ENCODE results near the gene RPL22. TPM values are rescaled to one million over a fixed set of nuclear protein-coding genes. Genes with fewer than 3 reads are reported as not detected.

RPL22 gene
- polyA plus RNA-seq, 1 donor (not counting 4 experiments of a cell fraction or from before 2014, with no cell fraction given): 421 TPM

GRCh38 chr1:6148497-6149241 lies 50.7 kb downstream of the RPL22 start:
- dilution Hi-C loops (cut with MboI; ENCODE audit: extremely low pct_ligation_motif_present, low sequenced_read_pairs): no loop called here
- H2AFZ ChIP-seq (ENCODE audit: control insufficient read depth, low read length): peak overlapping the region; percentile 55

GRCh38 chr1:6145864-6146410 lies 53.5 kb downstream of the RPL22 start:
- dilution Hi-C loops (cut with MboI; ENCODE audit: extremely low pct_ligation_motif_present, low sequenced_read_pairs): no loop called here
- no peak overlapping the region for H3K4me2 ChIP-seq (ENCODE audit: control insufficient read depth, extremely low read depth, insufficient read depth, low read depth, low read length)
- H2AFZ ChIP-seq (ENCODE audit: control insufficient read depth, low read length): no peak overlapping the region

More at GRCh38 chr1:6148497-6149241, 50.7 kb downstream of the RPL22 start:
- Histone ChIP-seq H3K4me2 (ENCODE audit: control insufficient read depth, extremely low read depth, insufficient read depth, low read depth, low read length) (peak overlapping the region; percentile 76), H3K79me2 (ENCODE audit: control insufficient read depth, insufficient read depth, low read length) (no peaks in the 10 kb centered on the region), H3K4me3 (ENCODE audit: control insufficient read depth in 2 of 3, extremely low read depth in 1 of 3, insufficient read depth in 2 of 3, low read depth in 1 of 3, low read length in 3 of 3) (no peak overlapping the region), H3K9ac (ENCODE audit: control insufficient read depth, extremely low read depth, insufficient read depth, low read length) (no peak overlapping the region), H3K36me3 (ENCODE audit: control insufficient read depth in 2 of 2, extremely low read depth in 1 of 2, insufficient read depth in 2 of 2, low read length in 2 of 2) (no peaks in the 10 kb centered on the region), H3K9me3 (ENCODE audit: control insufficient read depth, low read depth, low read length) (peaks cover 3% of the 10 kb centered on the region), H3K4me1 (ENCODE audit: control insufficient read depth, extremely low read depth, insufficient read depth, low read length) (peaks cover 3% of the 10 kb centered on the region), H3K9me1 (ENCODE audit: control insufficient read depth, extremely low read depth, insufficient read depth, low read length) (no peaks in the 10 kb centered on the region), H4K20me1 (ENCODE audit: control insufficient read depth, extremely low read depth, insufficient read depth, low read length) (no peaks in the 10 kb centered on the region), H3K27me3 (ENCODE audit: control insufficient read depth, extremely low read depth, insufficient read depth, low read length) (peaks cover 18% of the 10 kb centered on the region), H3K27ac (ENCODE audit: control insufficient read depth, insufficient read depth, low read length) (no peak overlapping the region)
- TF ChIP-seq EZH2 (IDR thresholded peaks at IDR 0.05; ENCODE audit: low read length) (no peak), CTCF (optimal IDR thresholded peaks at IDR 0.05 in 1 of 3, IDR thresholded peaks at IDR 0.05 in 1 of 3, conservative IDR thresholded peaks at IDR 0.05 in 1 of 3; ENCODE audit: extremely low read depth in 1 of 3, insufficient read depth in 2 of 3, low read length in 3 of 3) (no peak)
- FAIRE-seq (no peak), DNase-seq (ENCODE audit: low read depth, low spot score) (peak; percentile 35)

More at GRCh38 chr1:6145864-6146410, 53.5 kb downstream of the RPL22 start:
- Histone ChIP-seq H3K36me3 (ENCODE audit: control insufficient read depth in 2 of 2, extremely low read depth in 1 of 2, insufficient read depth in 2 of 2, low read length in 2 of 2) (no peaks in the 10 kb centered on the region), H3K27ac (ENCODE audit: control insufficient read depth, insufficient read depth, low read length) (no peak overlapping the region), H4K20me1 (ENCODE audit: control insufficient read depth, extremely low read depth, insufficient read depth, low read length) (no peaks in the 10 kb centered on the region), H3K4me1 (ENCODE audit: control insufficient read depth, extremely low read depth, insufficient read depth, low read length) (peaks cover 3% of the 10 kb centered on the region), H3K9ac (ENCODE audit: control insufficient read depth, extremely low read depth, insufficient read depth, low read length) (no peak overlapping the region), H3K9me3 (ENCODE audit: control insufficient read depth, low read depth, low read length) (peaks cover 3% of the 10 kb centered on the region), H3K9me1 (ENCODE audit: control insufficient read depth, extremely low read depth, insufficient read depth, low read length) (no peaks in the 10 kb centered on the region), H3K4me3 (ENCODE audit: control insufficient read depth in 2 of 3, extremely low read depth in 1 of 3, insufficient read depth in 2 of 3, low read depth in 1 of 3, low read length in 3 of 3) (no peak overlapping the region), H3K27me3 (ENCODE audit: control insufficient read depth, extremely low read depth, insufficient read depth, low read length) (peaks cover 18% of the 10 kb centered on the region), H3K79me2 (ENCODE audit: control insufficient read depth, insufficient read depth, low read length) (no peaks in the 10 kb centered on the region)
- TF ChIP-seq EZH2 (IDR thresholded peaks at IDR 0.05; ENCODE audit: low read length): no peak
- no peak for TF ChIP-seq CTCF (optimal IDR thresholded peaks at IDR 0.05 in 1 of 3, IDR thresholded peaks at IDR 0.05 in 1 of 3, conservative IDR thresholded peaks at IDR 0.05 in 1 of 3; ENCODE audit: extremely low read depth in 1 of 3, insufficient read depth in 2 of 3, low read length in 3 of 3)
- FAIRE-seq (peak; percentile 41), DNase-seq (ENCODE audit: low read depth, low spot score) (no peak)

Measured in keratinocyte (primary cell).